ENCODE results near the gene DNM3.

The DNM3 gene

DNA sequence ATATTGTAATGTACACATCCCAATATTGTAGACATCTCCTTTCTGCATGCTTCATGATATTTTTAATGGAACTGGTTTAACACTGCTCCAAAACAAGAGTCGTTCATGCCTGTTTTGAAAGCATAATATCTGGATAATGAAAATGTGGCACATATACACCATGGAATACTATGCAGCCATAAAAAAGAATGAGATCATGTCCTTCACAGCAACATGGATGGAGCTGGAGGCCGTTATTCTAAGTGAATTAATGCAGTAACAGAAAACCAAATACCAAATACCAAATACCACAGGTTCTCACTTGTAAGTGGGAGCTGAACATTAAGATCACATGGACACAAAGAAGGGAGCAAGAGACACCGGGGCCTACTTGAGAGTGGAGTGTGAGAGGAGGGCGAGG, 487.0 kb downstream of the DNM3 start:
- DNase-seq (ENCODE audit: low read depth): no peak

DNA sequence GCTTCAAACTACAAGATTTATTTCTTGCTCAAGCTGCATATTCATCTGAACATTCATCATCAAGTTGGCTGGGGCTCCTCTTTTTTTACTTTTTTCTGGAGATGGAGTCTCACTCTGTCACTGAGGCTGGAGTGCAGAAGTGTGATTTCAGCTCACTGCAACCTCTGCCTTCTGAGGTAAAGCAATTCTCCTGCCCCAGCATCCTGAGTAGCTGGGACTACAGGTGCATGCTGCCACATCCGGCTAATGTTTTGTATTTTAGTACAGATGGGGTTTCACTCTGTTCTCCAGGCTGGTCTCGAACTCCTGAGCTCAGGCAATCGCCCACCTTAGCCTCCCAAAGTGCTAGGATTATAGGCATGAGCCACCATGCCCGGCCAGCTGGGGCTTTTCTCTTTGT, 490.9 kb downstream of the DNM3 start:
- no peak for DNase-seq (ENCODE audit: low read depth)

DNA sequence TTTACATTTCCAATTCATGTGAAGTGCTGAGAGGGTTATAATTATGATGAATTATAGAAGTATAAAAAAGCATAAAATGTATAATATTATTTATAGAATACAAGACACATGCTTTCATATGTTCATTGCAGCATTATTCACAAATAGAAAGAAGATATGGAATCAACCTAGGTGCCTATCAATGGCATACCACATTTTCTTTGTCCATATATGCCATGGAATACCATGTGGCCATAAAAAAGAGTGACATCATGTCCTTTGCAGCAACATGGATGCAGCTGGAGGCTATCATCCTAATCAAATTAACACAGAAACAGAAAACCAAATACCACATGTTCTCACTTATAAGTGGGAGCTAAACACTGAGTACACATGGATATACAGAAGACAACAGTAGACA, 494.1 kb downstream of the DNM3 start:
- DNase-seq (ENCODE audit: low read depth): no peak

DNA sequence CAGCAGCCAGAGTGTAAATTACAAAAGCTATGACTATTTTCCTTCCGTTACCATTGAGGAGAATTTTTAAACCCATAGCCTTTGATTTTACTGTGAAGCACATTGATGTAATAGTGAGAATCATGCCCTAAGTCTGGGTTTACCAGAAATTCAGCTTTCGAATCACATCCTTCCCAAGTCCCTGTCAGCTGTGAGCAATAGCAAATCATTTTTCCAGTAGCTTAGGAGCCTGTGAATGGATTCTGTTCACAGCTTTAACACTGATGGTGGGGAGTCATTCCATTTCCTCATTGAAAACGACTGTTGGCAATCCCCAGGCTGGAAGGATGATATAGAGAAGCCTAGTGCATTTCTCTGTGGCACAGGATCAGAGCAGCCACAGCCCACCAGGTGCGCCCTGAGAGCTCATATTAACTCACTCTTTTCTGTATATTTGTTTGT, 497.0 kb downstream of the DNM3 start:
- peak; percentile 41 for DNase-seq (ENCODE audit: low read depth)

DNA sequence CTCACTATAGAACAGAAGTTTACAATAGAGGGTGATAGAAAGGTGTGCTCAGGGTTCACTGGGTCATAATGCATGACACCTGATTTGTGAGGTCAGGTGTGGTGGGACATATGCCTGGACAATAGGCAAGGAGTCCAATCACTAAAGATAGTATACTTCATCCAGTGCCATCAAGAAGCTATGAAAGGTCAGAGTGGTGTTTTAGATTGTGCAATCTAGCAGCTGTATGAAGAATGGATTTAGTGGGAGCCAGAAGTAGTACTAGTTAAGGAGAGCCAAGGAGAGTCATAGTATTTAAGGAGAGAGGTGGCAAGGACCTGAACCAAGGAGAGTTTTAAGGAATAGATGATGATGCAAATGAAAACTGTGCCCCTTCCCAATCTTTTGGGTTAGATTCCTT, 498.5 kb downstream of the DNM3 start:
- DNase-seq (ENCODE audit: low read depth): no peak

DNA sequence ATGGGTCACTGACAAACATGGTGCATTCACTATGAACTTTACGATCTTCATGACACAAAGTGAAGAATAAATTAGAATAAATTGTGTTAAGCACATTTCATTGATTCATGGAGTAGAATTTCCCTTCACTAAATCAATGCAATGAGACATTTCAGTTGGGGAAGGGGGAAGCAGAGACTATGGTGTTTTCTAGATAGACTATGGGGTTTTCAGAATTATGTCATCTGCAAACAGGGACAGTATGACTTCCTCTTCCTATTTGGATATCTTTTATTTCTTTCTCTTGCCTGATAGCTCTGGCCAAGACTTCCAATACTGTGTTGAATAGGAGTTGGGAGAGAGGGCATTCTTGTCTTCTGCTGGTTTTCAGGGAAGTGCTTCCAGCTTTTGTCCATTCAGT, 499.2 kb downstream of the DNM3 start:
- no peak for DNase-seq (ENCODE audit: low read depth)

DNA sequence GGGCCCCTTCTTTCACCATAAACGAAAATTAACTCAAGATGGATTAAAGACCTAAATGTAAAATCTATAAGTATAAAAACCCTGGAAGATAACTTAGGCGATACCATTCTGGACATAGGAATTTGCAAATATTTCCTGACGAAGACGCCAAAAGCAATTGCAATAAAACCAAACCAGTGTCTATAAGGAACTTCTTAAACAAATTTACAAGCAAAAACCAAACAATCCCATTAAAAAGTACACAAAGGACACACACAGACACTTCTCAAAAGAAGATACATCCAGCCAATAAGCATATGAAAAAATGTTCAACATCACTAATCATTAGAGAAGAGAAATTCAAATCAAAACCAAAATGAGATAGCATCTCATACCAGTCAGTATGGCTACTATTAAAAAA, 500.4 kb downstream of the DNM3 start:
- no peak for DNase-seq (ENCODE audit: low read depth)

DNA sequence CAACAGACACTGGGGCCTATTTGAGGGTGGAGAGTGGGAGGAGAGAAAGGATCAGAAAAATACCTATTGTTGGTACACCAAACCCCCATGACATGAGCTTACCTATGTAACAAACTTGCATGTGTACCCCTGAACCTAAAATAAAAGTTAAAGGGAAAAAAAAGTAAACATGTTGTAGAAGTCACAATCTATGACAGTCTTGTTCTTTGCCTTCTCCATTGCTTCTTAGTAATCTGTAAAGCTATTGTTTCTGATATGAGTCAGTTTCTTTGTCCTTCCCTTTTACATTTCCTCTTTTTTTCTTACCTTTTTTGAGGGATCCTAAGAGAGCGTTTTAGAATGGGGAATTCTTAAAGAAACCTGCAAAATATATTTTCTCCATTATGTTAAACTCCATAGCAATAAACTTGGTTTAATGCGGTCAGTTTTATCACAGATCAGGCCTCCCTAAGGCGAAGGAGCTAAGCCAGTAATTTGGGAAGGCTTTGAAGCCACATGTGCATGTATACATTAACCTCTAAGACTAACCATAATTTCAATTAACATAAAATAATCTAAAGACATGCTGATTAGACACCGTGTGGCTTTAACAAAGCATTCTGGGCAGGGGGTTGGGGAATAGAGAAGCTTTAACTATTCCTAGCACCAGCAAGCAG, 501.4 kb downstream of the DNM3 start:
- DNase-seq (ENCODE audit: low read depth): no peak

DNA sequence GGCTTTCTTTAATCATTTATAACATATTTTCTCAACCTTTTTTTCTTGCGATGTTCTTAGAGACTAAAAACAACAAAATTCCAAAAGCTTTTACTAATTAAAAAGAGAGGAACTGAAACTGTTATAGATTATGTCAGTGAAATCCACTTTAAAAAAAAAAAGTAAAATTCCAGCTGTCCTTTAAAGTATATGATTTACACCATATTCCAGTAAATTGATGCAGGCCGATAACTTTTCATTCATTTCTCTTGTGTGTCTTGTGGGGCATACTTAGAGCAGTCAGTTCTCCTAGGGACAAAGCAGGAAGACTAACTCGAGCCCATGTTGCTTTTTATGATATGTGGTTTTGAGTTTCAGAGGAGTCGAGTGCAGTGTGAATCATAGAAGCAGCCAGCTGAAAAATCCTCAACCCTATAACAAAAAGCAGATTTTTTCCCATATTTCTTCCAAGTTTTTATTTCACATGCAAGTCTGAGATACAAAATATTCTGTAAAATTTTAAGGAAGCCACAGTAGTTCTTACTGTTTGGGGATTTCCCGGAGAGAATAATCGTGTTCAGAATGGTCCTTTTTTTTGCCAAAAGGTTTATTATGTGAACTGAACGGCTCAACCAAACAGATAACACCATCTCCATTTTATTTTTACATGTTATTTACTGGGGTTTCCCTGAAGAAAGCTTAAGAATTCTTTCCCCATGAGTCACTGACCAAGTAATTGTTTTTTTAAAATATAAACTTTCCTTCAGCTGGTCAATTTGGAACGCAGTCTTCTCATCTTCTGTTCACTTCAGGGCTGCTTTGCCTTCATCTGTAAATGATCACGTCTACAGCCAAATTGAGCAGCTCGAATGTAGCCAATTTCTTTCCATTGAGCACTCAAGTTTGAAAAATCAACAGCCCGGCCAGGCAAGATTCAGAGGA, 502.2 kb downstream of the DNM3 start:
- DNase-seq (ENCODE audit: low read depth): no peak

DNA sequence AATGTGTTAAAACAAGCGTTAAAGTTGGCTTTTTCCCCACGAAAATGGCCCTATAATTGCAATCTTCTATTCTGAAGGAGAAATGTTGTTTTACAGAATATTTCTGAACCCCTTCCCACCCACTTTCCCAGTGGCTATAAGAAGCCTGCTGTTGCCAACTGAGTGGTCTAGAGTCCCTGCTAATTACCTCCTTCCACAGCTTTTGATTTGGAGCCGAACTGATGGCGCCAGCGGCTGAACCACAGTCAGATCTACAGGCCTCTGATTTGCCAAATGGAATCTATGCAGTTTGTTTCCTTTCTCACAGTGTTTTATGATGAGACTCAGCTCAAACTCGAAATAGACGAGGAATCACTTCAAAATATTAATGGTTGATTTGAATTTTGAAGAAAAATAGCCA, 503.1 kb downstream of the DNM3 start:
- DNase-seq (ENCODE audit: low read depth): no peak

DNA sequence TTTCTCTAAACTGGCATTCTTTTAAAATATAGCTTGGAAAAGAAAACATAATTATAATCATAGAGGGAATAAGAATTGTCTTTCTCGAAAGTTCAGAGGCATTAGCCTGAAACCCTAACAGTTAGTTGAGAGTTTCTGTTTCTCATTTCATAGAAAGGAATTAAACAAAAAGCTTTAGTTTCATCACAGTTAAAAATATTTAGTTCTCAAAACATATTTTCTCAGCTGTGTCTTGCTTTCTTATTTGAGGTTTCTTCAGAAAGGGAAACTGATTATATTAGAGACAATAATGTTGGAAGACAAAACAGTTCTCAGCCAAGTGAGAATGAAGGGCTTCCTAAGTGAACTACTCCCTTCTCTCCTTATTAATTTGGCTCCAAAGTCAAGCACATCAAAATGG, 503.8 kb downstream of the DNM3 start:
- no peak for DNase-seq (ENCODE audit: low read depth)

DNA sequence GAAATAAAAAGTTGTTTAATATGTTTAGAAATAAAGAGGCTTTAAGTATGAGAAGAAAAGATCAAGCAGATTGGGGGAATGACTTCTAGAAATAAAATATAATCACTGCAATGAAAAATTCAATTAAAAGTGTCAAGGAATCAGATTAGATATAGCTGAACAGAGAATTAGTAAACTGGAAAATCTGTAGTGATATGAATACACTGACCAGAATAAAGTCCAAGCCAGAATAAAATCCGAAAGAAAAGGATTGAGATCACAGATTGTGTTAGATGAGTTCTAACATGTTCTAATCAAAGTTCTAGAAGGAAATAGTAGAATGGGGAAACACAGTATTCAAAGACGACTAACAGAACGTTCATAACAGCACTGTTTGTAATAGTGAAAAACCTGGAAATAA, 506.1 kb downstream of the DNM3 start:
- DNase-seq (ENCODE audit: low read depth): no peak

DNA sequence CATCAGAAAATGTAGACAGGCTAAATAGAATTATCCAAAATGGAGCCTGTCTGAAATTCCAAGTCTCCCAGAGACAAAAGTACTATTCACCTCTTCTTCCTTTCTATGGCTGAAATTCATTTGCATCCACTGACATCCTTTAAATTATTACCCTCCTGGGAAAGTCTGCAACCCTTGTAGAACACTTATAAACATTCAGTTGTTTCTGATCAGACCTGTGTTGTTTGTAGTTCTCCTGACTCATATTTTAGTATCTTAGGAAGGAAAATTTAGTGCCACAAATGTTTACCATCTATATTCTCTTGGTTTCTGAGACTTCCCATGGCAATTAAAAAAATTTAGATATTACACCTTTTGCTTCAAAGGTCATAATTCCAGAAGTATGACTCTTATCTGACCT, 509.6 kb downstream of the DNM3 start:
- no peak for DNase-seq (ENCODE audit: low read depth)

DNA sequence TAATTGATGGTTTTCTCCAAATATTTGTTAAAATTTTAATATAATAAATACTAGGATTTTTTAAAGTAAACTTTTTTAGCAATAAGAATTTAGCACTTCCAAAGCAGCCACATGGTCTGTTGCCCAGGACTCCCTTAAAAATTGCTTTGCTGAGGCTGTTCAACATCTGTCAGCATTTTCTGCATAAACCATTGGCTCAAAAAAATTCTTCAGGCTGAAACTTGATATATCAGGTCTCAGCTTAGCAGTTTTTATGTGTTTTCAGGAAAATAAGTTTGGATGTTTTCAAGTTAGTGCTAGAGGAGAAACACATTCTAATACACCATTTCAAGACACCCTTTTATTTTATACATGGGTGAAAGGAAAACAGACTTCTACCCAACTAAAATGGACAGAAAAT, 510.0 kb downstream of the DNM3 start:
- DNase-seq (ENCODE audit: low read depth): no peak

DNA sequence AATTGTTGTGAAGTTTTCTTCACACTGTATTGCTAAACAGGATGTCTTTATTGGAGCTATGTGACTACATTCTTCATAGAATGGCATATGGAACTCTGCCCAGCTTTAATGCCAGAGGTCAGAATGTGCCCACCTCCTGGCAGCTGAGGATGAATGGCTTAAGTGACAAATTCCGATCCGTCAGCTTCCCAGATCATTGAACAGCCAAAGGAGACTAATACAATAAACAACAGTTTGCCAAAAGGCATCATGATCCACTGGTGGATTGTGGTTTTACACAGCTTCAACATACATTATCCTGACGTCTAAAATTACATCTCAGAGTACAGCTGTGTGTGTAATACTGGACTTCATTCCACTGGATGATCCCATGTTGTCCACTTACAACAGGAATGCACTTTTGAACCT, 510.5 kb downstream of the DNM3 start:
- DNase-seq (ENCODE audit: low read depth): no peak

DNA sequence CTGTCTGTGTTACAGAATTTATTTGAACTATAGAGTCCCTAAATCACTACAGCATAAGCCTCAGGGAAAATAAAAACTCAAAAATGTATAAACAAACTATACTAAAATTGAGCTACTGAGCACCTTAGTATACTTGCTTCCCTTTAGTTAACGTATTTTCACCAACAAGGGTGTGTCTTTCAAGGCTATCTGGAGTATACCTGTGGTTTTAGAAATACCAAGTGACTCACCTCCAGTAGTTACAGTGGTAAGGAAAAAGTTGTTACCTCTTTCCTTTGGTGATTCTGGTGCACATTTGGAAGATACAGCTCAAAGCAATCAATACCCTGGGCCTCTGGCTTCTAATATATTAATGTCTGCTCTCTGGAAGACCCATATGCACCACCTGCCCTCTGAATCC, 511.1 kb downstream of the DNM3 start:
- DNase-seq (ENCODE audit: low read depth): no peak

DNA sequence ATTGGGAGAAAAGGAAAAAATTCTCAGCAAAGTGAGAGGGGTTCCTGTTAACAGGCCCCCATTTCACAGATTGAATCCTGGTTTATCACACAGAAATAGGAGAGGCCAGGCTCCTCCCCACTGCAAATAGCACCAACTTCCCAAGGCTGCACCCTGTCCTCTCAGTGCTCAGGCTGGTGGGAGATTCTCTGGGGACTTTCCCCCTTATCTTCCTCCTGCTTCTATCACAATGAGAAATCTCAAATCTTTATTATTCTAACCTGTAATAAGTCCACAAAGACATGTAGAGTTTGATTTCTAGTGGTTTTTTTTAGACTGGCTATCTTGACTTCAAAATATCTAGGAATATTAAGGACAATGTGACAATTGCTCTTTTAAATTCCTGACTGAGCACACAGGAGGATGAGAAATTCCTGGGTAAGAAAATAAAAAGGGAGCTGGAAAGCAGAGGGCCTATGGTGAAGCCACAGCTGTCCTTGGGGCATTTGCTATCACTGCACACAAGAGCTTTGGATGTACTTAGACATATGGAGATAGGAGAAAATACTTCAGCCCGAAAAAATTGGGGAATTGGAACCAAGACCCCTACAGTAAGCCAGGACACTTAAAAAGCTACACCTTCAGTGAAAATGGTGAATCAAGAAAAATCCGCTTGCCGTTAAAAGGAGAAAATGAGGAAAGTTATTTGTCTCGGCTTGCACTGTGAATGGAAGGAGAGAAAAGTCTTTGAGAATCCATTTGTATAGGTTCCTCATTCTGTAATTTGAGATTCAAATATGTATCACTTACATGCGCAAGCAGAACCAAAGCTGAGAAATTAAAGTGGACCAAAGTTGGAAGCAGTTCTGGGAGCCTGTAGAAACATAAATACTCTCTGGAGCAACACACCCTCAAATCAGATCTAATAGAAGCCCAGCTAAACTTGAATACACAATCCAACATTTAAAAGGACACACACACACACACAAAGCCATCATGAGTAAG, 513.3 kb downstream of the DNM3 start:
- DNase-seq (ENCODE audit: low read depth): no peak

DNA sequence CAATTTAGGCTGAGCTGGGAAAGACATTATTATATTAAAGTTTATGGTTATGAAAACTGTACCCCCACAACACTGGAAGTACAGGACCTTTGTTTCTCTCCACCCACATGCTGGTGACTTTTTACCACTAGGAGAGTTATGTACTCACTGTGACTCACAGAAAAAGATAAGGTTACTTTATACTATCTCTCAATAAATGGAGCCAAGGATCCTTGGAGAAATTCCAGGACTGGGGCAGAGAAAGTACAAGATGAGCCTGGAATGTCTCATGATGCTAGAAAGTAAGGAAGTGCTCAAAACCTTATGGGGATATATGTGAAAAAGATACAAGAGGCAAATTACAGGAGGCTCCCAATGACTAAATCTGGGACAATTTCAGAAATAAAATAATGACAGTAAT, 515.3 kb downstream of the DNM3 start:
- DNase-seq (ENCODE audit: low read depth): no peak

DNA sequence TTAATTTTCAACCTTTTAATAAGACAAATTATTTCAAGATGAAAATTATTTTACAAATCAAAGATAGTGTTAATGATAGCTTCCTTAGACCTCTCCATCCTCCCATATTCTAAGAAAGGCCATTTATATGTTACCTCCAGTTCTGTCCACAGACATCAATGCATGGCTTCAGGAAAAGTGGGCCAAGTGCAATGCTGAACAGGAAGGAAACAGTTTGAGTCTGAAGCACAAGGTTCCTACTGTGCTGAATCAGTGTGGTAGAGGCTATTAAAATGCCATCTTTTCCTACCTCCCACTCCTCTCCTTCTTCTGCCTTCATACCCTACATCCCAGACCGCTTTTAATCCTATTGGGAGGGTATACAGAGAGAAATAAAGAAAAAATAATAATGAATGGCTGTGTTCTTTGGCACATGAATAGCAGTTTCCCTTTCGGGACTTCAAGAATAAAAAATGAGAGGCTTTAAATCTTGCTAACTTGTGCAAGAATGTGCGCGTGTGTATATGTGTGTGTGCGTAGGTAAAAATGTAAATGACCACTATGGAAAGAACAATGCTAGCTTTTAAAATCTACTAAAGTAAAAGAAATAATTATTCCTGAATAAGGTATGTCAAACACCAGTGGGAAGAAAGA, 516.6 kb downstream of the DNM3 start:
- DNase-seq (ENCODE audit: low read depth): no peak

DNA sequence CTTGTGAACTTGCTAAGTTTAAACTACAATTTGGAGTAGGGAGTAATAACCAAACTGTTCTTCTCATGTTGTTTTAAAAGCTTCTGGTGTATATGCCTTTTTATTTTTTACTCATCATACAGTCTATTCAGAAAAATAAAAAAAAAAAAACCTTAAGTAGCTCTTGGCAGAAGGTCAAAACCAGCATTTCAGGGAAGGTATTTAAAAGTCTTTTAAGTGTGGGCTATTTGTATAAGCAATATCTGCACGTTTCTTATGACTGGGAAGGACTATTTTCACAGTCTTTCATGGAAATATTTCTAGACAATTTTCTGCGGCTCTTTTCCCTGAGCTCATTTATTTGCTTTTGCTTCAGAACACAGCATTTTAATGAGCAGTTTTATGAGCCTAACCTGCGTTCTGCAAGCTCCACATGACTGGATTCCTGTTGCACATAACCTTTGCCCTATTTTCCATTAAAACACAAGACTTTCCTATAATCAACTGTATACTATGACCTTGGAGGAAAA, 518.2 kb downstream of the DNM3 start:
- no peak for DNase-seq (ENCODE audit: low read depth)

DNA sequence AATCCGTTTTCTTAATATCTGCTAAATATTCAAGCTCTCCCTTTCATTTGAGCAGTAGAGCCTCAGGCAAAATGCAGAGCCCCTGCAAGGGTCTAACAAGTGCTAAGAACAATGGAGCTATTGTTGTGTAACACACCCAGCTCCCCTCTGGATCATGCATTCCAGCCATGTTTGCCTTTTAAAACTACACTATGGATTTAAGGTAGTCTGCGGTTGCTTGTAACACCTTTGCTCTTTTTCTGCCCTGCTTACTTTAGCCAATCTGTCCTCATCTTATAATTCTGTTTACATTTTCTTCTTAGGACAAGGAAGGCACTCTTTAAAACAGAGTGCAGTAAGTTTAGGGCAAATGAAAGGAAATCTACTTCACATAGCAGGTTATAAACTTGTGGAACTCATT, 519.2 kb downstream of the DNM3 start:
- DNase-seq (ENCODE audit: low read depth): no peak

DNA sequence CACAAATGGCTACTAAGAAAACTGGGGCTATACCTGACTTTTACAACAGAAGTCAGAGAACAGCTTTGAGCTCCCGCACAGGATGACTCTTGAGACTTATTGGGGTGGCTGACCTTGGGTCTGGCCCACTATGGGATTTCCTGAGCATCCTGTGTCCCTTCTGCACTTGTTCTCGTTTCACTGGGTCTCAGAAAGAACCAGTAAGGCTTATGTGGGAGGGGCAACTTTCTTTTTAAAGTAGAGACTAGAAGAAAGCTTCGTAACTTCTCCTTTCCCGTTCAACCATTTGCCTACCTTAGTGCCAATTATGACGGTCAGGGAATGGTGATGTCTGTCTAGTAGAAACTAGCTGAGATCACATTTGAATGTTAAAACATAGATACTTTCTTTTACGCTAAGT, 519.7 kb downstream of the DNM3 start:
- no peak for DNase-seq (ENCODE audit: low read depth)
